IPS-NIHi11 (cell line): ENCODE data around the gene NDUFB3.

ENCODE experiments used
- DNase-seq: peaks from one replicate; pipeline ENCODE4 v3.0.0; 2012; ENCODE audit warnings: mixed read lengths, low spot score

NDUFB3 gene

DNA sequence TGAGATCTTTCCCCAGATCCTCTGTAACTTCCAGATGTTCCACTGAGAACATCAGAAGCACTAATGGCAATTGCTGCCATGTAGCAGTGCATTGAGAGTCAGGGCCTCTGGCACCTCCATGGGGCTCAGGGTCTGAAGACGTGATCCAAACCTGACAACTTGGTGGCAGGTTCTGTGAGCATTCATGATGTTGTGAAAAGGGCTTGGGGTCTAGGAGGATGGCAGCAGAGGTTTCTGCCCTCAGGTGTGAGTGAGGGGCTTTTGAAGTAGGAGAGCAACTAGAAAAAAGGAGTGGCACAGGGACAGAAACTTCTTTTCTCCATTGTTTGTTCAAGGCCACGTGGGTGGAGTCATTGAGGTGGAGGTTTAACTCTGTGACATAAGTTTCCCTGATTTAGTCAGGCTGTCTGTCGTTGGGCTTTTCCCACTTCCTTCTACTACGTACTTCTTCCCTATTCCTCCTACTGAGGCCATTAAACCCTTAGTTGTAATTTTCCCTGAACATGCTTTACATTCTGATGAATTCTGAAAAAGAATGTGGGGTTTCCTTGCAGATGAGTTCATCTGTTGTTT, 57.2 kb downstream of the NDUFB3 start:
- DNase-seq = no peak

DNA sequence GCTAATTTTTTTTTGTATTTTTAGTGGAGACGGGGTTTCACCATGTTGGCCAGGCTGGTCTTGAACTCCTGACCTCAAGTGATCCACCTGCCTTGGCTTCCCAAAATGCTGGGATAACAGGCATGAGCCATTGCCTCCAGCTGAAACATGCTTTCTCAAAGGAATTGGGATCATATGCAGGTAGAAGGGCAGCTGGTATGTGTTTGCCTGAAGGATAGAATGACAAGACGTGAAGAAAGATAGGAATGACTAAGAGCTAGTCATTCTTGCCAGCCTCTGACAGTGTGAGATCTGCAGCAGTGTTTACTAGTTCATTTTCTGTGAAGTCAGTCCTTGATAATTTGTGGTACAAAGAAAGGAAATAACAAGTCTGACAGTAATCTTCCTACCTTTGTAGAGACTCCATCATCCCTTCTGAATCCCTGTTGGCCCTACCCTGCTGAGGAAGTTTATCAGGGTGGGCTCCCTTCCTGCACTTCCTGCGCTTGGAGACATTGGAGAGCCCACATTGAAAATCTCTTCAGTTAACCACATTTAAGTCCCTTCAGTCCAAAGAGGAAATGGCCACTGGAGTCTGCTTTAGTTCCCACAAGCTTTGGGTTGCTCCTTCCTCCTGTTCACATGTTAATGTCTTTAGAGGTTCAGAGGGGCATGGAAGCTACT, 58.9 kb downstream of the NDUFB3 start:
- DNase-seq = no peak

GRCh38 chr2:201132518-201132917, 60.7 kb downstream of the NDUFB3 start:
- no peak for DNase-seq
